HL-60 (cell line): ENCODE results near the gene AHCTF1.

Experiments used
- POLR2AphosphoS5 ChIP-seq: IDR thresholded peaks from 2 replicates; pipeline ENCODE4 v1.6.1; 2012; ENCODE audit warnings: low read depth
- TF ChIP-seq, protein P1 (sequence below): IDR thresholded peaks from one replicate; pipeline ENCODE4 v1.5.1; 2011; ENCODE audit warnings: low read length, control low read depth, inconsistent platforms; ENCODE audit not compliant: insufficient read depth

DNA sequence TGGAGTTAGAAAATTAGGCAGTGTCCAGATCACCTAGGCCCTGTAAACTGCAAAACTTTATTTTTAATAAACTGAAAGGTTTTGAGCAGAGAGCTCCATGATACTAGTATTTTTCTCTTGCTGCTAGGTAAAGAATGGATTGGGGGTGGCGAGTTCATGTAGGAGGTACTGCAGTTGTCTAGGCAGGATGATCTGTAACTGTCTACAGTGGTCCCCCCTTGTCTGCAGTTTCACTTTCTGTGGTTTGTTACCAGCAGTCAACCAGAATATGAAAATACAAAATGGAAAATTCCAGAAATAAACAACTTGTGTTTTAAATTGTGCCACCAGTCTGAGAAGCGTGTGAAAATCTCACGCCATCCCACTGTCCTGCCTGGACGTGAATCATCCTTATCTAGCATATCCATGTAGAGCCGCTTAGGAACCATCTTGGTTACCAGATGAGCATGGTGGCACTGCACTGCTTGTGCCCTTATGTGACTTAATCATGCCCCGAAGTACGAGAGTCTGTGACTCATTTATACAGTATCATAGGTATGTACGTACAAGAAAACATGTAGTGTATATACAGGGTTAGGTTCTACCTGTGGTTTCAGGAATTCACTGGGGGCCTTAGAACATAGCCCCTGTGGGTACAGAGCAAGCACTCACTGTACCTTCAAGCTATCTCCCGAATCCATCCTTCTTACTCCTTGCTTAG, 94.2 kb downstream of the AHCTF1 start:
- TF ChIP-seq POLR2AphosphoS5, result peak; percentile 45; the same call in 1 of the 2 replicates
- TF ChIP-seq, protein P1, sequence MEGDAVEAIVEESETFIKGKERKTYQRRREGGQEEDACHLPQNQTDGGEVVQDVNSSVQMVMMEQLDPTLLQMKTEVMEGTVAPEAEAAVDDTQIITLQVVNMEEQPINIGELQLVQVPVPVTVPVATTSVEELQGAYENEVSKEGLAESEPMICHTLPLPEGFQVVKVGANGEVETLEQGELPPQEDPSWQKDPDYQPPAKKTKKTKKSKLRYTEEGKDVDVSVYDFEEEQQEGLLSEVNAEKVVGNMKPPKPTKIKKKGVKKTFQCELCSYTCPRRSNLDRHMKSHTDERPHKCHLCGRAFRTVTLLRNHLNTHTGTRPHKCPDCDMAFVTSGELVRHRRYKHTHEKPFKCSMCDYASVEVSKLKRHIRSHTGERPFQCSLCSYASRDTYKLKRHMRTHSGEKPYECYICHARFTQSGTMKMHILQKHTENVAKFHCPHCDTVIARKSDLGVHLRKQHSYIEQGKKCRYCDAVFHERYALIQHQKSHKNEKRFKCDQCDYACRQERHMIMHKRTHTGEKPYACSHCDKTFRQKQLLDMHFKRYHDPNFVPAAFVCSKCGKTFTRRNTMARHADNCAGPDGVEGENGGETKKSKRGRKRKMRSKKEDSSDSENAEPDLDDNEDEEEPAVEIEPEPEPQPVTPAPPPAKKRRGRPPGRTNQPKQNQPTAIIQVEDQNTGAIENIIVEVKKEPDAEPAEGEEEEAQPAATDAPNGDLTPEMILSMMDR, result no peak
